GM19467 (cell line): ENCODE data around the gene SLC27A6.

Experiments
- ATAC-seq: cut with Tn5 transposase; IDR thresholded peaks from one replicate; pipeline ENCODE4 v1.9.1; 2021; ENCODE audit warnings: mild to moderate bottlenecking, moderate library complexity; ENCODE audit not compliant: unreplicated experiment

SLC27A6 gene

DNA sequence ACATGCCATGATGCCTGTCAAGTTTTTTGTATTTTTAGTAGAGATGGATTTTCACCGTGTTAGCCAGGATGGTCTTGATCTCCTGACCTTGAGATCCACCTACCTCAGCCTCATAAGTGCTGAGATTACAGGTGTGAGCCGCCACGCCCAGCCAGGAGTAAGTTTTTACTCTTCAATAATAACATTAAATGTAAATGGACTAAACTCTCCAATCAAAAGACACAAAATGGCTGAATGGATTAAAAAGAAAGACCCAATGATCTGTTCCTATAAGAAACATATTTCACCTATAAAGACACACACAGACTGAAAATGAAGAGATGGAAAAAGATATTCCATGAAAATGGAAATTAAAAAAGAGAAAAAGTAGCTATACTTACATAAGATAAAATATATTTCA is 92.0 kb downstream of the SLC27A6 start:
- ATAC-seq, result no peak

GRCh38 chr5:129061849-129062248 is 96.6 kb downstream of the SLC27A6 start:
- ATAC-seq, result no peak

GRCh38 chr5:129063483-129064113 is 98.3 kb downstream of the SLC27A6 start:
- ATAC-seq, result no peak

DNA sequence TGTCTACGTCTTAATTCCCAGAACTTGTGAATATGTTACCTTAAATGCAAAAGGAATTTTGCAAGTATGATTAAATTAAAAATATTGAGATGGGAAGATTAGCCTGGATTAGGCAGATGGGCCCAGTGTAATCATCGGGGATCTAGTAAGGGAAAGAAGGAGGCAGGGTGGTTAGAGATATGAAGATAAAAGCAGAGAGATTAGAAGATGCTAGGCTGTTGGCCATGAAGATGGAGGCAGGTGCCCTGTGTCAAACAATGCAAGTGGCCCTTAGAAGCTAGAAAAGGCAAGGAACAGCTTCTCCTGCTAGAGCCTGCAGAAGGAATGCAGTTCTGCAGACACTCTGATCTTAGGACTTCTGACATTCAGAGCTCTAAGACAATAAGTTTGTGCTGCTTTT is 100.4 kb downstream of the SLC27A6 start:
- no peak for ATAC-seq

- ATAC-seq, result no peak
Observed at GRCh38 chr5:129067745-129068144, 102.5 kb downstream of the SLC27A6 start.

DNA sequence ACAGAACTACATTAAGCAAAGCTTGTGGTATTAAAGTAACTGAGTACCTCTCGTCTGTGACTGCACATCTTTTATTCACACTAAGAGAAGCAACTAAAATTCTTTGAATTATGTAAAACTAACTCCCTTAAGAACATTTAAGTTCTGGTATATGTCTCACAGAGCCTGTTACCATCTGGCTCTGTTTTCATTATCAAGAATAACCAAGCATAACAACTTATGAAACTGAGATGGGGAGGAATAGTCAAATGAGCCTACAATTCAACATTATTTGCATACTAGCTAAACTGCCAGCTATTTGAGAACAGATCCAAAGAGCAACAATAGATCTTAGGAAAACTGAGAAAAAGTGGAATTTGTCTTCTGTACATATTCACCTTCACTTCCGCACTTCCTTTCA is 104.0 kb downstream of the SLC27A6 start:
- ATAC-seq, result peak; percentile 64

DNA sequence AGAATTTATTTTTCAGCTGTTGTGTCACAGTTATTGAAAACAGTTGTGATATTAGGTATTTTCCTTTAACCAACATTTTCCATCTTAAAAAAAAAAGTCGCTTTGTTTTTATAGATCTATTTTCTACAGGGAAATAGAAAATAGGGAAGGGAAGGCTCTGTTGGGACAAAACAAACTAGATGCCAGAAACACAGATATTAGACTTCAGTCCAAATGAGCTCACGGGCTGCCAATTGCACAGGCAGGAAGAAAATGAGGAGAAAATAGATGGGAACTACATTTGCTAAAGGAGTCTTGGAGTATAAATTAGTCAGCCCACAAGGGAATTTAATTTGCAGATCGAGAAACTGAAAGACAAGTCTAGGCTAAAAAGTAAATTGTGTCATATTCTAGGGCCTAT is 107.8 kb downstream of the SLC27A6 start:
- ATAC-seq, result no peak

DNA sequence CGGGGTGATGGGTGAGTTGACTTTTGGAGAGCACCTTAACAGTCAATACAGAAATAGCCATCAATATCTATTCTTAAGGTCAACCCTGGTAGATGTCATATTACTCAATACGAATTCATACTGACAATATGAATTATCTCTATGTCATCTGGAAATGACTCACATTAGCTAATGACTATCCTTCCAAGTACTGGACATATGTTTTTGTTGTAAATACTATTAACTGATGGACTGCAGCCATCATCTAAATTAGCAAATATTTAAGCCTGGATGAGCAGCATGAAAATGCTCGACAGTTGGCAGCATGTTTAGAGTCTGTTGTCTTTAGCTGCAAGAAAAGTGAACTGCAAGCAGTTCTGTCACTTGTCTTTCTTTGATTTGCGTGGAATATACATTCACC is 109.6 kb downstream of the SLC27A6 start:
- ATAC-seq, result no peak

GRCh38 chr5:129077433-129078075 is 112.3 kb downstream of the SLC27A6 start:
- ATAC-seq, result no peak

GRCh38 chr5:129078247-129078646 is 113.0 kb downstream of the SLC27A6 start:
- ATAC-seq, result no peak

DNA sequence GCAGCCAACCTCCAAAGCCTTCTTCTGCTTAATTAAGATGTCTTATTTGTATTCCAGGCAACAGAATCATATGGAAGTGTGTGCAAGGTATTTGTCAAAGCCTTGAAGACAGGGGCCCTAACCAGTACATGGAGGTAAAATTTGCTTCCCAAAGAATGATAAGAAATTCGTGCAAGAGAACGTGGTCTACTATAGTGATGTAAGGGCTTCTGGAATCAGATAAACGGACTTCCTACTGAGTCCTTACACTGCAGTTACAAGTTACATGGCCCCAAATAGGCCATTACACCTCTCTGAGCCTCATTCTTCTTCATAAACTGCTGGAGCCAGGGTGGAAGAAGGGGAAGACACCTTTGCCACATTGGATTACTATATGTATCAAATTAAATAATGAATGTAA is 113.4 kb downstream of the SLC27A6 start:
- ATAC-seq, result no peak

- ATAC-seq, result no peak
Observed at GRCh38 chr5:129079496-129079895, 114.2 kb downstream of the SLC27A6 start.

DNA sequence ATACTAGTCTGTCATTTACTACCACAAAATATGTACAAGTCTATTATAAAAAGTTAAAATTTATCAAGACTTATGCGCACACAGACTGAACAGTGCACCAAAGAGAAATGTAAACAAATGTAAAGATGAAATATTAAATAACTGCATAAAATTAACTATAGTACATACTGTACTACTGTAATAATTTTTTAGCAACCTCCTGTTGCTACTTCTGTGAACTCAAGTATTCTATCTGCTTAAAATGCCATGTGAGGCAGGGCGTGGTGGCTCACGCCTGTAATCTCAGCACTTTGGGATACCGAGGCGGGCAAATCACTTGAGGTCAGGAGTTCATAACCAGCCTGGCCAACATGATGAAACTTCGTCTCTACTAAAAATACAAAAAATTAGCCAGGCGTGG is 115.5 kb downstream of the SLC27A6 start:
- no peak for ATAC-seq

- ATAC-seq, result no peak
Observed at GRCh38 chr5:129082225-129083136, 117.2 kb downstream of the SLC27A6 start.
